ENCODE results near the gene SLC39A13.

The SLC39A13 gene

DNA sequence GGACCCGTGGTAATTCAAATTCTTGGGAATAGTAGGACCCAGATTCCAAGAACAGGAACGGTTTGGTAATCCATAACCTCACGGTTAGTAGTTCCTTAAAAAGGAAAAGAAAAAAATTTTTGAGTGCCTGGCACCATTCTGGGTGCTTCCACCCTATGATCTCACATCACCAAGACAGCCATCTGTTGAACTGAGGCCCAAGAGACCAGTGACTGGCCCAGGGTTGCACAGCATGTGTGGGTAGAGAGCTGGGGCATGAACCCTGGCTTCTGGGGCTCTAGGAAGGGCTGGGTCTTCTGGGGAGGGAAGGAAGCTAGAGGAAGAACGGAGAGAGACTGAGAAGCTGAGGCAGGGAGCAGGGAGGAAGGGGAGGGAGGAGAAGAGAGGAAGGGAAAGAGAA lies 25.3 kb upstream of the SLC39A13 start:
- DNase-seq (ENCODE audit: low read depth) = no peak
- H3K4me3 ChIP-seq (ENCODE audit: low read length) = no peak overlapping the region
- TF ChIP-seq, protein P1, sequence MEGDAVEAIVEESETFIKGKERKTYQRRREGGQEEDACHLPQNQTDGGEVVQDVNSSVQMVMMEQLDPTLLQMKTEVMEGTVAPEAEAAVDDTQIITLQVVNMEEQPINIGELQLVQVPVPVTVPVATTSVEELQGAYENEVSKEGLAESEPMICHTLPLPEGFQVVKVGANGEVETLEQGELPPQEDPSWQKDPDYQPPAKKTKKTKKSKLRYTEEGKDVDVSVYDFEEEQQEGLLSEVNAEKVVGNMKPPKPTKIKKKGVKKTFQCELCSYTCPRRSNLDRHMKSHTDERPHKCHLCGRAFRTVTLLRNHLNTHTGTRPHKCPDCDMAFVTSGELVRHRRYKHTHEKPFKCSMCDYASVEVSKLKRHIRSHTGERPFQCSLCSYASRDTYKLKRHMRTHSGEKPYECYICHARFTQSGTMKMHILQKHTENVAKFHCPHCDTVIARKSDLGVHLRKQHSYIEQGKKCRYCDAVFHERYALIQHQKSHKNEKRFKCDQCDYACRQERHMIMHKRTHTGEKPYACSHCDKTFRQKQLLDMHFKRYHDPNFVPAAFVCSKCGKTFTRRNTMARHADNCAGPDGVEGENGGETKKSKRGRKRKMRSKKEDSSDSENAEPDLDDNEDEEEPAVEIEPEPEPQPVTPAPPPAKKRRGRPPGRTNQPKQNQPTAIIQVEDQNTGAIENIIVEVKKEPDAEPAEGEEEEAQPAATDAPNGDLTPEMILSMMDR (IDR thresholded peaks at IDR 0.05; ENCODE audit: insufficient read depth, low read depth, low read length, missing control alignments) = no peak

DNA sequence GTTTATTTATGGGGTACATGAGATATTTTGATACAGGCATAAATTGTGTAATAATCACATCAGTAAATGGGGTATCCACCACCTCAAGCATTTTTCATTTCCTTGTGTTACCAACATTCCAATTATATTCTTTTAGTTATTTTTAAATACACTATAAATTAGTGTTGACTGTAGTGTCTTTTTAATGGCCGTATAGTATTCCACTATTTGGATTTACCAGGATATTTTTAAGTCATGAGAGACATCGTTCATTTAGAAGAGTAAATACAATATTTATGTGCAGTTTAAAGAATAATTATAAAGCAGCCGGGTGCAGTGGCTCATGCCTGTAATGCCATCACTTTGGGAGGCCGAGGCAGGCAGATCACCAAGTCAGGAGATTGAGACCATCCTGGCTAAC lies 23.9 kb upstream of the SLC39A13 start:
- DNase-seq (ENCODE audit: low read depth) = no peak

DNA sequence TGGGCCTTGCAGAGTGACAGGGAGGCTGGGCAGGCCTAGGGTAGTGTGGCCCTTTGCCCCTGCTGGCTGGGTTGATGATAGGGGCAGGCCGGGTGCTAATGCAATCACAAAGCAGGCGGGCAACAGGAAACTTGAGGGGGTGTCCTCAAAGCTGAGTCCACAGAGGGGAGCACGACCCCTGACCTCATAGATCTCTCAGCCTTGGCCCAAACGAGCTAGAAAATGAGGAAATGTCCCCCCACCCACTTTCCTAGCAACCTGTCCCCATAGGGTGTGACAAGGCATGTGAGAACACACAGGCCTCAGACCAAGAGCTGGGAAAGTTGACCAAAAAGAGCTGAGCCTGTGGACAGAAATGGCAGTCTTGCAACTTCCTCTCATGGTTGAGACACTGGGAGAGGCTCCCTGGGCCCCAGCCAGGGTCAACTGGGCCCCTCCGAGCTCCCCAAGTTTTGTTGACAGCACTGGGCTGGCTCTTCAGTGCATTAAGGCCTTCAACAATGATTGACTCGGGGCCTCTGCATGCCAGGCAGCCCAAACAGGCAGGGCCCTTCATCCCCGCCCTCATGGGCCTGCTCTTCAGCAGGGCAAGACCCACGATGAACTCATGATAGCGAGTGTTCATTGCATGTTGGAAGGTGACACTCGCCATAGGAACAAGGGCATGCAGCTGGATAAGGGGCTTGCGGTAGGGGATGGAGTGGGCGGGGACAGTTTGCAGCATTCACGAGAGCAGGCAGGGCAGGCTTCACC lies 20.3 kb upstream of the SLC39A13 start:
- H3K4me3 ChIP-seq (ENCODE audit: low read length) = no peak overlapping the region
- no peak for DNase-seq (ENCODE audit: low read depth)
- TF ChIP-seq, protein P1 (IDR thresholded peaks at IDR 0.05; ENCODE audit: insufficient read depth, low read depth, low read length, missing control alignments) = no peak

More for the DNA sequence above, 23.9 kb upstream of the SLC39A13 start:
- TF ChIP-seq, protein P1 (IDR thresholded peaks at IDR 0.05; ENCODE audit: insufficient read depth, low read depth, low read length, missing control alignments) = no peak
- H3K4me3 ChIP-seq (ENCODE audit: low read length) = no peak overlapping the region

DNA sequence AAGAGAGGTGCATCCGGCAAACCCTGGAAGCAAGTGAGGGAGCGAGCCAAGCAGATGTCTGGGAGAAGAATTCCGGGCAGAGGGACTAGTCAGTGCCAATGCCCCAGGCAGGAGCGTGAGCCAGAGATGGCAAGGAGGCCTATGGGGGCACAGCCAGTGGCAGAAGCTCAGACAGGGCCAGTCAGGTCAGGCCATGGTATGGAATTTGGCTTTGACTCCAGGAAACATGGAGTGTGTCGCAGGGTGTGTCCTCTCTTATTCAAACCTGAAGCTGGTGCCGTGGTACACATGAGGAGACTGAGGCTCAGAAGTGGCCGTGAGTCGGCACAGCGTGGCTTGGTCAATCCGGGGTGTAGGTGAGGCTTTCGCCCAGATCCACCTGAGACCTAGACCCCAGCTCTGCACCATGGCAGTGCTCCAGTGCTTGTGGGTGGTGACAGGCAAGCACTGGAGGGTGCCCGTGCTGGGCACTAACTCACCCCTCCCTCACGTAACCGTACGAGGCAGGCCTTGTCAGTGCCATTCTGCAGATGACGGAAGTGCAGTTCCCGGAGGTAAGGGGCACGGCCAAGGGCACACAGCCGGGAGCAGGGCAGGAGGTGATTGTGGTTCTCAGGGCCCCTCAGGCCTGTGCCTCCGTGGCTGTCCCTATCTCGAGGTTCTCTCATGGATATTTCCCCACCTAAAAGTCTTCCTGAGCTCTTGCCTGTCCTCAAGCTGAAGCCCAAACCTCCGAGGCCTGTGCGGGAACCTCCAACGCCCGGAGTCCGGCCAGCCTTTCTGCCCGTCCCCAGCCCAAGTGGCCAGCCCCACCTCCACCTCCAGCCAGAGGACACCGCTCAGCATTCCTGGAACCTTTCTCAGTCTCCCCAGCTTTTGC lies 19.5 kb upstream of the SLC39A13 start:
- peak; percentile 71 for DNase-seq (ENCODE audit: low read depth)
- TF ChIP-seq, protein P1 (IDR thresholded peaks at IDR 0.05; ENCODE audit: insufficient read depth, low read depth, low read length, missing control alignments) = no peak
- H3K4me3 ChIP-seq (ENCODE audit: low read length) = no peak overlapping the region

DNA sequence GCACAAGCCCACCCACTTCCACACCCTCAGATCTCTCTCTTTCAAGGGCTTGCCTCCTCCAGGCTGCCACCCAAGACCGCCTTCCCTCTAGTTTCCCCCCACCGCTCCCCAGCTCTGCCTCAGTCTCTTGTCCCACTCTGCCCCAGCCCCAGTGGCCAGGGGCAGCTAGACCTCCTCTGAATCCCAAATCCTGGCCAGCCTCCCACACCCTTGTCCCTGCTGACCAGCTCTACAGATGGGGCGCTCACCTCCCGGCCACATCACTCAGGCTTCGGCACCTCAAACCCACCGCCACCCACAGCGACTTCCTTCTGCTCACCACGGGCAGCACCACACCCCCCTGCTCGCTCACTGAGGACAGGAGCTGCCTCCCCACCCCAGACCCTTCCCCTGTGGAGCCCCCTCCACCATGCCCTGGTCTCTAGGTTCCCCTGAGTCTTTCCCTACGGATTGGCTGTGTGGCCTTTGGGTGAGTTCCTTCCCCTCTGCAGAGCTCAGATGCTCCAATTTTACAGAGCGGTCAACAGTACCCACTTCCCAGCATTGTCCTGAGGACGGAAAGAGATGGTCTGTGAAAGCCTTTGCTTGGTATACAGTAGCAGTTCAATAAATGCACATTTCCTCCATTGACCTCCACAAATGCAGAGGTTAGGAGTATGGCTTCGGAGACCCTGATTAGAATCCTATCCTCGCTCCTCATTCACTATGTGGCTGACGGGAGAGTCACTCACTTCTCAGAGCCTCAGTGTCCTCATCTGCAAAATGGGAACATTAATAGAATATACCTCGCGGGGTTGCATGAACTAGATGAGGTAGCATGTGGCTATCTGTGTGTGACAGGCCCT lies 18.6 kb upstream of the SLC39A13 start:
- no peak overlapping the region for H3K4me3 ChIP-seq (ENCODE audit: low read length)
- DNase-seq (ENCODE audit: low read depth) = no peak
- TF ChIP-seq, protein P1 (IDR thresholded peaks at IDR 0.05; ENCODE audit: insufficient read depth, low read depth, low read length, missing control alignments) = no peak

DNA sequence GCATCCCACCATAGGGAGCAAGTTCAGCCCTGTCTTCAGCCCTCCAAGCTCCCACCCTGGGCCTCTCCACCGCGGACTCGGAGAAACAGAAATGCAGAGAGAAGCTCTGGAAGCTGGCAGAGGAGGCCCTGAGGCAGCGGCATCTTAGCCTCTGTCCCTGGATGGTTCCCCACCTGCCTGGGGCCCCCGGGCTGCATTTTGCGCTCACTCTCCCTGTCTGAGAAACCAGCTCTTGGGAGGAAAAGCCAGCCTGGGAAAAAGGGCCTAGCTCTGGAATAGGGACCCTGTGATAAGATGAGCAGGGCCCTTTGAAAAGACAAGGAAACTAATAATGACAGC lies 18.0 kb upstream of the SLC39A13 start:
- DNase-seq (ENCODE audit: low read depth) = no peak
- no peak overlapping the region for H3K4me3 ChIP-seq (ENCODE audit: low read length)
- TF ChIP-seq, protein P1 (IDR thresholded peaks at IDR 0.05; ENCODE audit: insufficient read depth, low read depth, low read length, missing control alignments) = no peak

Data from epithelial cell of esophagus (primary cell).